Stimulated activated CD8-positive, alpha-beta memory T cell treated with anti-CD3 and anti-CD28 coated beads, Interleukin-12 subunit alpha, Interleukin-12 subunit beta, amount 100 ng/mL, for 4 hours (primary cell): ENCODE measurements around the gene SDCBP2.
A peak's percentile ranks its signal among the peaks of the same experiment; 100 is the strongest.

ENCODE experiments used
- DNase-seq: peaks from one replicate; pipeline ENCODE4 v3.0.0-alpha.2; 2020; ENCODE audit warnings: low read depth

The SDCBP2 gene

GRCh38 chr20:1312308-1312707 is 16.6 kb downstream of the SDCBP2 start:
- no peak for DNase-seq

- no peak for DNase-seq
These were observed 18.3 kb downstream of the SDCBP2 start for GRCh38 chr20:1310506-1311190.

GRCh38 chr20:1310071-1310470 is 18.9 kb downstream of the SDCBP2 start:
- no peak for DNase-seq

GRCh38 chr20:1309439-1309847 is 19.5 kb downstream of the SDCBP2 start:
- DNase-seq = no peak

- DNase-seq = no peak
These were observed 20.2 kb downstream of the SDCBP2 start for GRCh38 chr20:1308702-1309095.

- no peak for DNase-seq
These were observed 20.8 kb downstream of the SDCBP2 start for GRCh38 chr20:1308067-1308701.

- no peak for DNase-seq
These were observed 21.4 kb downstream of the SDCBP2 start for GRCh38 chr20:1307571-1307971.

GRCh38 chr20:1307171-1307570 is 21.8 kb downstream of the SDCBP2 start:
- DNase-seq = no peak

GRCh38 chr20:1306316-1307135 is 22.4 kb downstream of the SDCBP2 start:
- no peak for DNase-seq

GRCh38 chr20:1305712-1306111 is 23.2 kb downstream of the SDCBP2 start:
- DNase-seq = no peak

- no peak for DNase-seq
These were observed 24.0 kb downstream of the SDCBP2 start for GRCh38 chr20:1304710-1305515.

- no peak for DNase-seq
These were observed 26.0 kb downstream of the SDCBP2 start for GRCh38 chr20:1302685-1303541.

GRCh38 chr20:1301031-1301529 is 27.9 kb downstream of the SDCBP2 start:
- DNase-seq = peak; percentile 25

GRCh38 chr20:1300083-1300840 is 28.7 kb downstream of the SDCBP2 start:
- no peak for DNase-seq

GRCh38 chr20:1299522-1299921 is 29.4 kb downstream of the SDCBP2 start:
- no peak for DNase-seq

- DNase-seq = no peak
These were observed 29.9 kb downstream of the SDCBP2 start for GRCh38 chr20:1298888-1299511.

GRCh38 chr20:1298166-1298565 is 30.8 kb downstream of the SDCBP2 start:
- DNase-seq = no peak

- no peak for DNase-seq
These were observed 31.5 kb downstream of the SDCBP2 start for GRCh38 chr20:1297486-1297885.

- no peak for DNase-seq
These were observed 32.0 kb downstream of the SDCBP2 start for GRCh38 chr20:1296922-1297321.

- DNase-seq = no peak
These were observed 32.8 kb downstream of the SDCBP2 start for GRCh38 chr20:1296117-1296610.
